Astrocyte of the spinal cord (primary cell): Measurements from ENCODE around the gene RNASET2.

Experiments used
- DNase-seq: peaks from one replicate; pipeline ENCODE4 v3.0.0; 2011; ENCODE audit warnings: low read depth, low spot score
- H3K4me3 ChIP-seq: 2 replicates; pipeline ENCODE4 v1.5.1; 2011; ENCODE audit warnings: low read depth, mild to moderate bottlenecking, low read length, moderate library complexity
- CTCF ChIP-seq: IDR thresholded peaks from 2 replicates; pipeline ENCODE4 v1.5.1; 2012; ENCODE audit warnings: low read depth, mild to moderate bottlenecking, low read length, inconsistent platforms
- in situ Hi-C: cut with HindIII; loops from 2 replicates; pipeline ENCODE4 v1.10.0; 2017; ENCODE audit warnings: low sequenced_read_pairs

Gene RNASET2

GRCh38 chr6:166987930-166988329, 31.6 kb upstream of the RNASET2 start:
- H3K4me3 ChIP-seq: no peak overlapping the region
- no peak for TF ChIP-seq CTCF
- DNase-seq: no peak
- in situ Hi-C loops: no loop called here

GRCh38 chr6:166987448-166987847, 31.1 kb upstream of the RNASET2 start:
- in situ Hi-C loops: no loop called here
- no peak overlapping the region for H3K4me3 ChIP-seq
- DNase-seq: no peak
- no peak for TF ChIP-seq CTCF

GRCh38 chr6:166980738-166981137, 24.4 kb upstream of the RNASET2 start:
- in situ Hi-C loops: no loop called here
- H3K4me3 ChIP-seq: no peak overlapping the region
- no peak for TF ChIP-seq CTCF

GRCh38 chr6:166977621-166978525, 21.5 kb upstream of the RNASET2 start:
- no peak for TF ChIP-seq CTCF
- no peak overlapping the region for H3K4me3 ChIP-seq
- DNase-seq: no peak
- in situ Hi-C loops: no loop called here

More at GRCh38 chr6:166980738-166981137, 24.4 kb upstream of the RNASET2 start:
- DNase-seq: no peak

- no peak for TF ChIP-seq CTCF
- in situ Hi-C loops: no loop called here
- DNase-seq: no peak
- H3K4me3 ChIP-seq: no peak overlapping the region
These were observed 20.3 kb upstream of the RNASET2 start for GRCh38 chr6:166976636-166977035.

GRCh38 chr6:166972101-166972500, 15.8 kb upstream of the RNASET2 start:
- no peak for TF ChIP-seq CTCF
- no peak for DNase-seq
- H3K4me3 ChIP-seq: no peak overlapping the region
- in situ Hi-C loops: no loop called here
